A549 (cell line): ENCODE data around the gene CKMT2. TPM values are rescaled to one million over a fixed set of nuclear protein-coding genes. Genes with fewer than 3 reads are reported as not detected.

ENCODE experiments used
- ATAC-seq, 2 experiments: fragments of 200-7000 bp in 1 of 2; fragments of >200 bp in 1 of 2; cut with Nextera tagmentation in 1 of 2; cut with Tn5 transposase in 1 of 2; 3 replicates each; pipeline versions ENCODE4 v1.8.0 to v1.9.1; 2018 to 2020; ENCODE audit warnings: mild to moderate bottlenecking in 1 of 2, moderate library complexity in 1 of 2
- CTCF ChIA-PET: fragments of 300-600 bp; sonication (Branson Sonifier 250); formaldehyde crosslinking; extraction: SDS; loops from one replicate; lab custom pipeline; 2021; ENCODE audit warnings: antibody characterized with exemption, inconsistent platforms; lab: Yijun Ruan, JAX
- POLR2A ChIA-PET: fragments of 350-600 bp; formaldehyde crosslinking; extraction: SDS; loops from one replicate; lab custom pipeline; 2021; ENCODE audit warnings: antibody characterized with exemption, inconsistent platforms; lab: Yijun Ruan, JAX
- DNase-seq, 2 experiments: peaks; one replicate each; pipeline versions ENCODE4 v3.0.0 to v3.0.0-alpha.2; 2011 to 2016; ENCODE audit warnings: low read depth in 1 of 2, low spot score in 1 of 2
- FAIRE-seq: peaks from 2 replicates; lab custom pipeline; 2011; peaks lifted over from hg19 to GRCh38; lab: Jason Lieb, UNC
- H3K27ac ChIP-seq, 2 experiments: fragments of >200 bp; sonication (Bioruptor Twin); formaldehyde crosslinking; 3 replicates each; pipeline ENCODE4 v1.5.1; 2016 to 2017
- H3K4me1 ChIP-seq: fragments of >200 bp; sonication (Bioruptor Twin); formaldehyde crosslinking; 3 replicates; pipeline ENCODE4 v1.6.1; 2016
- H3K4me2 ChIP-seq: fragments of >200 bp; sonication (Bioruptor Twin); formaldehyde crosslinking; 3 replicates; pipeline ENCODE4 v1.6.1; 2016
- H3K4me3 ChIP-seq: fragments of >200 bp; sonication (Bioruptor Twin); formaldehyde crosslinking; 3 replicates; pipeline ENCODE4 v1.5.1; 2016
- H3K9me3 ChIP-seq: fragments of >200 bp; sonication (Bioruptor Twin); formaldehyde crosslinking; 3 replicates; pipeline ENCODE4 v1.6.1; 2016
- CBX2 ChIP-seq: fragments of 200-600 bp; sonication (generic); IDR thresholded peaks from 2 replicates; pipeline ENCODE4 v1.6.1; 2016; ENCODE audit warnings: low read depth, mild to moderate bottlenecking, borderline replicate concordance
- CEBPB ChIP-seq, 2 experiments: fragments of >200 bp in 1 of 2; sonication (Bioruptor Twin) in 1 of 2; formaldehyde crosslinking in 1 of 2; IDR thresholded peaks; 2 replicates each; pipeline ENCODE4 v1.6.1; 2012 to 2016
- CHD2 ChIP-seq: fragments of 150-350 bp; IDR thresholded peaks from 2 replicates; pipeline ENCODE4 v1.6.1; 2014; ENCODE audit warnings: low read length; ENCODE audit not compliant: partially characterized antibody
- CHD4 ChIP-seq: fragments of 200-600 bp; sonication (generic); IDR thresholded peaks from 2 replicates; pipeline ENCODE4 v1.6.1; 2016; ENCODE audit warnings: antibody characterized with exemption, mild to moderate bottlenecking, borderline replicate concordance
- EHF ChIP-seq: fragments of 250-450 bp; sonication (Bioruptor Pico); IDR thresholded peaks from 2 replicates; pipeline ENCODE4 v1.5.0; 2020; ENCODE audit warnings: mild to moderate bottlenecking
- ESRRA ChIP-seq: fragments of 150-350 bp; IDR thresholded peaks from 2 replicates; pipeline ENCODE4 v1.6.1; 2014; ENCODE audit warnings: mild to moderate bottlenecking, low read length, borderline replicate concordance
- FOSL2 ChIP-seq, 2 experiments: fragments of 450-650 bp in 1 of 2; fragments of >200 bp in 1 of 2; sonication (Bioruptor Twin) in 1 of 2; formaldehyde crosslinking; IDR thresholded peaks; 2 replicates each; pipeline versions ENCODE4 v1.5.0 to v1.6.1; 2016 to 2020; ENCODE audit warnings: mild to moderate bottlenecking in 1 of 2, moderate library complexity in 1 of 2
- FOXS1 ChIP-seq: fragments of 250-450 bp; sonication (Bioruptor Pico); IDR thresholded peaks from 2 replicates; pipeline ENCODE4 v1.5.0; 2020; ENCODE audit warnings: mild to moderate bottlenecking, moderate library complexity
- HEYL ChIP-seq: fragments of 250-450 bp; sonication (Bioruptor Pico); IDR thresholded peaks from 2 replicates; pipeline ENCODE4 v1.8.0; 2021; ENCODE audit warnings: mild to moderate bottlenecking, moderate library complexity
- HMGXB4 ChIP-seq: fragments of 250-450 bp; sonication (Bioruptor Pico); IDR thresholded peaks from 2 replicates; pipeline ENCODE4 v1.5.0; 2021; ENCODE audit warnings: mild to moderate bottlenecking, moderate library complexity, borderline replicate concordance
- HOXA7 ChIP-seq: fragments of 250-450 bp; sonication (Bioruptor Pico); IDR thresholded peaks from 2 replicates; pipeline ENCODE4 v1.5.0; 2020; ENCODE audit warnings: mild to moderate bottlenecking, moderate library complexity
- JUN ChIP-seq, 2 experiments: fragments of >200 bp; sonication (Bioruptor Twin); formaldehyde crosslinking; IDR thresholded peaks; 2 replicates in 1 of 2; 3 replicates in 1 of 2; pipeline ENCODE4 v1.6.1; 2016 to 2017
- JUNB ChIP-seq: fragments of >200 bp; sonication (Bioruptor Twin); formaldehyde crosslinking; IDR thresholded peaks from 2 replicates; pipeline ENCODE4 v1.6.1; 2016
- KDM1A ChIP-seq: fragments of 200-600 bp; sonication (generic); IDR thresholded peaks from 2 replicates; pipeline ENCODE4 v1.6.1; 2016; ENCODE audit warnings: low read depth, mild to moderate bottlenecking
- KDM5A ChIP-seq: fragments of 200-600 bp; sonication (generic); IDR thresholded peaks from 2 replicates; pipeline ENCODE4 v1.6.1; 2016; ENCODE audit warnings: antibody characterized with exemption, mild to moderate bottlenecking
- PHF8 ChIP-seq: fragments of 200-600 bp; sonication (generic); IDR thresholded peaks from 2 replicates; pipeline ENCODE4 v1.6.1; 2016; ENCODE audit warnings: low read depth, mild to moderate bottlenecking, antibody characterized with exemption, moderate library complexity, borderline replicate concordance
- POLR2AphosphoS2 ChIP-seq: conservative IDR thresholded peaks from 2 replicates; pipeline ENCODE4 v1.6.1; 2012; ENCODE audit warnings: low read length, improper control_type of control experiment, inconsistent platforms
- REST ChIP-seq: fragments of 200-600 bp; sonication (generic); IDR thresholded peaks from 2 replicates; pipeline ENCODE4 v1.6.1; 2016; ENCODE audit warnings: antibody characterized with exemption, mild to moderate bottlenecking, moderate library complexity
- RNF2 ChIP-seq: fragments of 200-600 bp; sonication (generic); IDR thresholded peaks from 2 replicates; pipeline ENCODE4 v1.6.1; 2016; ENCODE audit warnings: low read depth, mild to moderate bottlenecking, antibody characterized with exemption, moderate library complexity, borderline replicate concordance
- SMC3 ChIP-seq: fragments of >200 bp; sonication (Bioruptor Twin); formaldehyde crosslinking; IDR thresholded peaks from 3 replicates; pipeline ENCODE4 v1.6.1; 2018; ENCODE audit warnings: inconsistent platforms
- ZFP36 ChIP-seq: fragments of 450-650 bp; IDR thresholded peaks from 2 replicates; pipeline ENCODE4 v1.6.1; 2014; ENCODE audit warnings: borderline replicate concordance; ENCODE audit not compliant: partially characterized antibody
- WGBS: methylation state at CpG from one replicate; pipeline ENCODE4 v1.1.6; 2017; ENCODE audit errors: missing lambda C conversion rate; 5-methylcytosine and 5-hydroxymethylcytosine counted together
- polyA plus RNA-seq, 4 experiments: library from polyadenylated mRNA; depleted of rRNA in 3 of 4; stranded (reverse); fragments of >200 nt; fragmentation: RNase III in 1 of 4; extraction: RNeasy Plus Mini Kit Qiagen cat#74134 plus additional on column Dnase treatment in 1 of 4; gene quantifications; 2 replicates in 3 of 4; 3 replicates in 1 of 4; pipeline ENCODE4 v1.2.3, GENCODE V29; 2011 to 2017
- TF ChIP-seq, protein P1 (sequence below): fragments of 250-450 bp; sonication (Bioruptor Pico); IDR thresholded peaks from 2 replicates; pipeline ENCODE4 v1.5.0; 2020; ENCODE audit warnings: low read depth, mild to moderate bottlenecking, moderate library complexity

The CKMT2 gene
- polyA plus RNA-seq, 2 of the 4 experiments (the other 2 are of a cell fraction) = not detected

GRCh38 chr5:81213070-81213469, 20.1 kb upstream of the CKMT2 start:
- Histone ChIP-seq H3K4me3 (no peak overlapping the region), H3K4me1 (no peaks in the 10 kb centered on the region), H3K9me3 (no peaks in the 10 kb centered on the region), H3K27ac (no peak overlapping the region)
- ATAC-seq (no peak), FAIRE-seq (no peak)
- POLR2A ChIA-PET = no interaction called here
- TF ChIP-seq CEBPB (IDR thresholded peaks at IDR 0.05) (no peak), JUNB (no peak), REST (no peak), HEYL (CRISPR knock-in tag) (no peak), EHF (CRISPR knock-in tag) (no peak), ESRRA (no peak)
- TF ChIP-seq, all 56 proteins: peak for 0
- no peak overlapping the region for H3K4me2 ChIP-seq
- CTCF ChIA-PET = interaction anchor here (0.7 to 2.2 kb wide), 2 partner anchors 18 to 86 kb away, joined by 3 to 7 read pairs; no protein-coding TSS in a partner anchor
- DNase-seq = no peak
- 85% methylated on average over 3 of the region's 3 CpGs for WGBS

DNA sequence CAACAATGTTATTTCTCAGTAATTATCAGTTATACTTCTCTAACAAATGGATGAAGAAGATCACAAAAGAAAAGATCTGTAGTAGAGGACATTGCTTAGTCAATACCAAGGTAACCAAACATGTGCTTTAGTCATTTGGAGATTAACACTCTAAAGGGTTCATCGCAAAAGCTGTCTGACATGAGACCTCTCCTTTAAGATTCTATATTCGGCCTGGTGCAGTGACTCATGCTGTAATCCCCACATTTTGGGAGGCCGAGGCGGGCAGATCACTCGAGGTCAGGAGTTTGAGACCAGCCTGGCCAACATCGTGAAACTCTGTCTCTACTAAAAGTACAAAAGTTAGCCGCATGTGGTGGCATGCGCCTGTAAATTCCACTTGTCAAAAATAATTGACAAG, 18.3 kb upstream of the CKMT2 start:
- ChIA-PET POLR2A (no interaction called here), CTCF (no interaction called here)
- no peak for DNase-seq
- no peak for FAIRE-seq
- Histone ChIP-seq H3K4me1 (no peaks in the 10 kb centered on the region), H3K9me3 (no peaks in the 10 kb centered on the region), H3K27ac (no peak overlapping the region)
- TF ChIP-seq KDM5A (no peak), ZFP36 (no peak), FOSL2 (IDR thresholded peaks at IDR 0.05) (no peak), FOSL2 (CRISPR knock-in tag; IDR thresholded peaks at IDR 0.05) (no peak), POLR2AphosphoS2 (no peak), REST (no peak), CBX2 (no peak), HMGXB4 (no peak), HOXA7 (CRISPR knock-in tag) (no peak), SMC3 (no peak), CHD4 (no peak), KDM1A (no peak), JUN (IDR thresholded peaks at IDR 0.05) (no peak), EHF (CRISPR knock-in tag) (no peak), ESRRA (no peak), RNF2 (no peak), CHD2 (no peak), PHF8 (no peak), FOXS1 (no peak)
- TF ChIP-seq, protein P1, sequence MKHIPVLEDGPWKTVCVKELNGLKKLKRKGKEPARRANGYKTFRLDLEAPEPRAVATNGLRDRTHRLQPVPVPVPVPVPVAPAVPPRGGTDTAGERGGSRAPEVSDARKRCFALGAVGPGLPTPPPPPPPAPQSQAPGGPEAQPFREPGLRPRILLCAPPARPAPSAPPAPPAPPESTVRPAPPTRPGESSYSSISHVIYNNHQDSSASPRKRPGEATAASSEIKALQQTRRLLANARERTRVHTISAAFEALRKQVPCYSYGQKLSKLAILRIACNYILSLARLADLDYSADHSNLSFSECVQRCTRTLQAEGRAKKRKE (CRISPR knock-in tag) = no peak
- TF ChIP-seq, all 56 proteins: peak for 0
- ATAC-seq = no peak
- 72% methylated on average over 8 of the region's 8 CpGs for WGBS
- Histone ChIP-seq H3K4me2 (no peak overlapping the region), H3K4me3 (no peak overlapping the region)
